ENCODE data around the gene TMTC2.

Gene TMTC2

DNA sequence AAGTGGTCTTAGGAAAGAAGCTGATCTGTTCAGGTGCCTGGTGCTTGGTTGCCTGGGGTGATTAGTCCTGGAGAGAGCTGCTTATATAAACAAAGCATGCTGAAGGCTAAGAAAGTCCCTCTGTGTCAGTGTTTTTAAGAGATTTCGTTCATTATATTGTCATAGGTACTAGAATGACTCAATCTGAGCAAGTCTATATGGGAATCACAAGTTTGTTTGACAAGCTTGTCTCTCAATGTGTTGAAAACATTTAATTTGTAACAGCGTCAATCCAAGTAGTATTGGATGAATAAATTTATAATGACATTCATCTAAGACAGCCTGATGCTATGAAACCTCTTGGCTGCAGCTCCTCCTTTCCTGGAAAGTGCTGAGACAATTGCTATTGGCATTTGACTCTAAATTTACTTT lies 256.3 kb downstream of the TMTC2 start:
- Mint-ChIP-seq H3K27ac (no peak overlapping the region), H3K9me3 (no peaks in the 10 kb centered on the region)

DNA sequence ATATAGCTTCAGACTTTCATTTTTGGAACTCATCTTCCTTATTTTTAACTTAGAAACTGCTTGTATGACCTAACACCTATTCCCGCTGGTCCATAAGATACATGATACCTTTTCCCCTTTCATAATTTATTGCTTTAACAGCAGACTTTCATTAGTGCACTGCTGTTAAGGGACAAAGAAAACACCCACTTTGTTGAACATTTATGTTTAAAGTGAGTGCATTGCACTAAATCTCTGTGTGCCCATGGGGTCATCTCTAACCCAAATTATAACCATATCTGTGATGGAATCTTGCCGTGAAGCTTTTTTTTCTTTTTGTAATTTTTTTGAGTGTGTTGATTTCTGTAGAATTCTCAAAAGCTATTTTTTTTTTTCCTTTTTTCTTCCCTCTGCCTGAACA lies 261.8 kb downstream of the TMTC2 start:
- Mint-ChIP-seq H3K27me3 (no peaks in the 10 kb centered on the region), H3K4me1 (no peaks in the 10 kb centered on the region), H3K36me3 (no peaks in the 10 kb centered on the region), H3K27ac (no peak overlapping the region), H3K9me3 (no peaks in the 10 kb centered on the region), H3K4me3 (no peak overlapping the region)

More for the DNA sequence above, 256.3 kb downstream of the TMTC2 start:
- Mint-ChIP-seq H3K27me3 (no peaks in the 10 kb centered on the region), H3K4me1 (no peaks in the 10 kb centered on the region), H3K4me3 (no peak overlapping the region), H3K36me3 (no peaks in the 10 kb centered on the region)

DNA sequence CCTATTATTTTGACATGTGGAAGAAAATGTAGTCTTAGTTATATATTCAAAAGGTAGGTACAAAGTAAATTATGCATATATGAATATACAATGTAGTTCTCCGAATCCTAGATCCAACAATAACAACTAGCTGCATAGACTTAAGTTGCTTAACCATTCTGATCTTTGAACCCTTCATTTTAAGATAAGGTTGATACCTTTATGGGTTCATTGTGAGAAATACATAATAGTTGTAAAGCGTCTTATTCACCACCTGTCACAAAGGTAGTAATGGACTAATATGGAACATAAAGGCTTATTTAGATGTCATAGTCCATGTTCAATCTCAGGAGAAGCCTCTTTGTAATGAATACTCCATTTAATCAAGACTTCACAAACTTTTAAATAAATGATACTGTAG lies 263.6 kb downstream of the TMTC2 start:
- Mint-ChIP-seq H3K36me3 (no peaks in the 10 kb centered on the region), H3K4me3 (no peak overlapping the region), H3K9me3 (no peaks in the 10 kb centered on the region), H3K27ac (no peak overlapping the region), H3K27me3 (peaks cover 2% of the 10 kb centered on the region), H3K4me1 (no peaks in the 10 kb centered on the region)

DNA sequence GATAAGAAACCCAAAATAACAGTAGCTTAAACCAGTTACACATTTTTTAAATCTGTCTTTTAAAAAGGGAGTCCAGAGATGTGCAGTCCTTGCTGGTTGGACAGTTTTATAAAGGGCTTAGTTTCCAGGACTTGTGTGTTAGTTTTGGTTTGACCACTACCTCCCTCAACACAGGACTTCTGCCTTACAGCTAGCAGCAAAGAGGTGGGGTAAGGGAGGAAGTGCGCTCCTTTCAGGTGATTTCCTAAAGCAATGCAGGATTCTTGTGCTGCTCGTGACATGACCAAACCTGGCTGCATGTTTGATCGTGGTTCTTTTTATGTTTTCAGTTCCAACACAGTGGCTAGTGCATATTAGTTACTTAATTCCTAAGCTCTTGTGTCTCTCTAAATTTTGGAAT lies 266.2 kb downstream of the TMTC2 start:
- H3K36me3 Mint-ChIP-seq, result no peaks in the 10 kb centered on the region
- H3K4me3 Mint-ChIP-seq, result no peak overlapping the region
- peaks cover 2% of the 10 kb centered on the region for H3K27me3 Mint-ChIP-seq
- no peak overlapping the region for H3K27ac Mint-ChIP-seq
- no peaks in the 10 kb centered on the region for H3K4me1 Mint-ChIP-seq
- no peaks in the 10 kb centered on the region for H3K9me3 Mint-ChIP-seq

DNA sequence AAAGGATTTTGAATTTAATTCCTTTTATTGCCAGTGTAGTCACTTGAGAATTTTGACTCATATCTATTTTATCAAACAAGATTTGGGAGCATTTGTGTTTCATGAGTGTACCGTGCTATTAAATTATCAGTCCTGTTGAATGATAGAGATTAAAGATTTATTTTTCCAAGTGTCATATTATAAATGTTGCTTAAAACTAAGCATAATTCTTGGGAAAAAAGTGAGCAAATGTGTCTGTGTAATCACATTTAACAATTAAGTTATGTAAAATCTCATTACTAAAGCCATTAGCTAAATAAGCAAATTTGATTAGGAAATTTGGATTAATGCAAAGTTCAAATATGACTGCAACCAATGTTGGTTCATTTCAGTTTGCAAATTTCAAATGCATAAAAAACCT lies 266.7 kb downstream of the TMTC2 start:
- peaks cover 2% of the 10 kb centered on the region for H3K27me3 Mint-ChIP-seq
- no peak overlapping the region for H3K4me3 Mint-ChIP-seq
- H3K36me3 Mint-ChIP-seq, result no peaks in the 10 kb centered on the region
- no peaks in the 10 kb centered on the region for H3K9me3 Mint-ChIP-seq
- no peak overlapping the region for H3K27ac Mint-ChIP-seq
- H3K4me1 Mint-ChIP-seq, result no peaks in the 10 kb centered on the region

DNA sequence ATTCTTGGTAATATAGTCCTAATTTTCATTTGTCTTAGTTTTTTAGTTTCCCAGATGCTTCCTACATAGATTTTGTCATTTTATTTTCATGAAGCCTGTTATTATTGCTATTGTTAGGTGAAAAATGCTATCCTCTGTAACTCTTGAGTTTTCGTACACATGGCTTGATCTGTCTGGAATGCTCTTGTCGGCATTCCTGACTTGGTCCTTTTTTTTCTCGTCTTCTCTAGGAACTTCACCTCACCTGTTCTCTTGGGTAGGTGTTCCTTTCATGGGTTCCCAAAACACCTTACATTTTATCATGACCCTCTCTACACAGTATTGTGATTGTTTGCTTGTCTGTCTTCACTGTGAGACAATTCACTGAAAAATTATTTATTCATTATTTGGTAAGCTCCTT lies 267.4 kb downstream of the TMTC2 start:
- Mint-ChIP-seq H3K4me3 (no peak overlapping the region), H3K36me3 (no peaks in the 10 kb centered on the region), H3K27me3 (peaks cover 2% of the 10 kb centered on the region), H3K27ac (no peak overlapping the region), H3K9me3 (no peaks in the 10 kb centered on the region), H3K4me1 (no peaks in the 10 kb centered on the region)

DNA sequence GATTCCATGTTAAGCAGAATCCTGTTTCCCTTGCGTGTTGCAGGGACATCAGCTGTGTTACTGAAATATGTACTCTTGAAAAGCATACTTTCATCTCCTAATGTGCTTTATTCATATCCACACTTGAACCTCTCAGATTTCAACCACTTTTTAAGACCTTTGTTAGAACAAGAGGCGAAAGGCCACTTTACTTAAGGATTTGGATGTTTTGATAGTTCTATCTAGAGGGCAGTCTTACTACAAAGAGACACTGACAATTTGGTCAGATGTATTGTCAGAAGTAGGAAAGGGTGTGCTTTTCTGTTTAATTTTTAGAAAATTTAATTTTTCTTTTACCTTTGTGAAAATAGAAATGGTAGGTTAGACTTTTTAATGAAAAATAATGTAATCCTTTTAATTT lies 267.9 kb downstream of the TMTC2 start:
- H3K4me1 Mint-ChIP-seq, result no peaks in the 10 kb centered on the region
- no peaks in the 10 kb centered on the region for H3K9me3 Mint-ChIP-seq
- no peak overlapping the region for H3K27ac Mint-ChIP-seq
- peaks cover 2% of the 10 kb centered on the region for H3K27me3 Mint-ChIP-seq
- no peaks in the 10 kb centered on the region for H3K36me3 Mint-ChIP-seq
- no peak overlapping the region for H3K4me3 Mint-ChIP-seq

DNA sequence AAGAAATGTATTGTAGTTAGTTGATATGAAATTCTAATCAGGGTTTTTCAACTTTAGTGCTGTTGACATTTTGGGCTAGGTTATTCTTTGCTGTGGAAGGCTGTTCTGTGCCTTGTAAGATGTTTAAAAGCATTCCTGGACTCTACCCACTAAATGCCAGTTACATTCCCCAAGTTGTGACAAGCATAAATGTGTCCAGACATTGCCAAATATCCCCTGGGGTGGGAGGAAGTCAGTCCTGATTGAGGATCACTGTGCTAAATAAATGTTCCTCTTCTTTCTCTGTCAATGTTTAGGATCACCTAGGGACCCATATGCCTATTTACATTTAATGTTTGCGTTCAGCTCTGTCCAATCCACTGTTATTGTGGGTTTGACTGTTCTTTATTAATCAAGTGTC lies 268.3 kb downstream of the TMTC2 start:
- H3K27ac Mint-ChIP-seq, result no peak overlapping the region
- H3K4me1 Mint-ChIP-seq, result no peaks in the 10 kb centered on the region
- no peaks in the 10 kb centered on the region for H3K36me3 Mint-ChIP-seq
- no peaks in the 10 kb centered on the region for H3K9me3 Mint-ChIP-seq
- H3K4me3 Mint-ChIP-seq, result no peak overlapping the region
- peaks cover 2% of the 10 kb centered on the region for H3K27me3 Mint-ChIP-seq

DNA sequence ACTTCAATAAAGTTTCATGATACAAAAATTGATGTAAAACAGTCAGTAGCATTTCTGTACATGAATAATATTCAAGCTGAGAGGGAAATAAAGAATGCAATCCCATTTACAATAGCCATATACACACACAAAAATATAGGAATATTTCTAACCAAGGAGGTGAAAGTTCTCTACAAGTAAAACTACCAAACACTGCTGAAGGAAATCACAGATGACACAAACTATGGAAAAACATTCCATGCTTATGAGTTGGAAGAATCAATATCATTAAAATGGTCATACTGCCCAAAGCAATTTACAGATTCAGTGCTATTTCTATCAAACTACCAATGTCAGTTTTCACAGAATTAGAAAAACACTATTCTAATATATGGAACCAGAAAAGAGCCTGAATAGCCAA lies 272.3 kb downstream of the TMTC2 start:
- no peak overlapping the region for H3K4me3 Mint-ChIP-seq
- H3K4me1 Mint-ChIP-seq, result no peaks in the 10 kb centered on the region
- H3K27ac Mint-ChIP-seq, result no peak overlapping the region
- H3K27me3 Mint-ChIP-seq, result peaks cover 2% of the 10 kb centered on the region
- no peaks in the 10 kb centered on the region for H3K9me3 Mint-ChIP-seq
- H3K36me3 Mint-ChIP-seq, result no peaks in the 10 kb centered on the region

DNA sequence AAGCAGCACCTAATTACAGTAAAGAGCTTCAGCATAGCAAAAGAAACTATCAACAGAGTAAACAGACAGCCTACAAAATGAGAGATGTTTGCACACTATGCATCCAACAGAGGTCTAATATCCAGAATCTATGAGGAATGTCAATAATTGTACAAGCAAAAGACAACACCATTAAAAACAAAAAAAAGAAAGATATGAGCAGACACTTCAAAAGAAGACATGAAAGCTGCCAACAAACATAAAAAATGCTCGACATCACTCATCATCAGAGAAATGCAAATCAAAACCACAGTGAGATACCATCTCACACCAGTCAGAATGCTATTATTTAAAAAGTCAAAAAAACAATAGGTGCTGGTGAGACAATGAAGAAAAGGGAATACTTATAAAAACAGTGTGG lies 273.1 kb downstream of the TMTC2 start:
- no peak overlapping the region for H3K4me3 Mint-ChIP-seq
- H3K4me1 Mint-ChIP-seq, result no peaks in the 10 kb centered on the region
- H3K36me3 Mint-ChIP-seq, result no peaks in the 10 kb centered on the region
- H3K27ac Mint-ChIP-seq, result no peak overlapping the region
- peaks cover 2% of the 10 kb centered on the region for H3K27me3 Mint-ChIP-seq
- no peaks in the 10 kb centered on the region for H3K9me3 Mint-ChIP-seq

DNA sequence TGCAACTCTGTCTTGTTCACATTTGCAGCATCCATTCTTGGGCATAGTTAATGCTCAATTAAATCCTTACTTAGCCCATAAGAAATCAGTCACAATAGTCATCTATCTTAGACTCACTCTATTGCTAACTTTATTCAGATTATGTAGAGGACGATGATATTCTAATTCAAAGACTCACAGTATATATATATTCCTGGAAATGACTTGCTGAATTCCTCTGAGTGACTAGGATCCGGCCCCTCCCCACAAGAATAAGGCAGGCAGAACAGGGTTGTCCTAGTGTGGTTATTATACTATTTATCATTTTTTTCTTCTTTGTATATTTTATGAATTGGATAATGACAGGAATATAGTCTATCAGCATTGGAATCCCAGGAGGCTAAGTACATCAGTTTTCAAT lies 275.1 kb downstream of the TMTC2 start:
- no peaks in the 10 kb centered on the region for H3K27me3 Mint-ChIP-seq
- H3K4me3 Mint-ChIP-seq, result no peak overlapping the region
- H3K36me3 Mint-ChIP-seq, result no peaks in the 10 kb centered on the region
- H3K4me1 Mint-ChIP-seq, result no peaks in the 10 kb centered on the region
- no peaks in the 10 kb centered on the region for H3K9me3 Mint-ChIP-seq
- H3K27ac Mint-ChIP-seq, result no peak overlapping the region

DNA sequence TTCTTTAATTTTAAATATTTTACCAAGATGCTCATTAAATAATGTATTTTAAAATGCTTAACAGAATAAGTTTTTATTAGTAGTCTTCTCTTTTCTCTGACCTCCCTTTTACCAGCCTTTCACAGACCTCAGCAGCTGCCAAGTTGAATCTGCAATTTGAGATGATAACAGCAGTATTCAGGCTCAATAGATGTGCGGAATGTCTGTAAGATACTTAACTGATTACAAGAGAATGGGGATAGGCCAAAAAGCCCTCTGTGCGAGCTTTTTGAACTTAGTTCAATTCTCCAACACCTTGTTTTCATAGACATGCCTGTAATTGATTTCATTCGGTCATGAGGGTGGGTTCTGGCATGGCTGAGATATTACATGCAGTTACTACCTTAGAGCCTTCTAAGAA lies 277.2 kb downstream of the TMTC2 start:
- H3K9me3 Mint-ChIP-seq, result no peaks in the 10 kb centered on the region
- no peaks in the 10 kb centered on the region for H3K4me1 Mint-ChIP-seq
- H3K27me3 Mint-ChIP-seq, result no peaks in the 10 kb centered on the region
- H3K27ac Mint-ChIP-seq, result no peak overlapping the region
- no peak overlapping the region for H3K4me3 Mint-ChIP-seq
- no peaks in the 10 kb centered on the region for H3K36me3 Mint-ChIP-seq

DNA sequence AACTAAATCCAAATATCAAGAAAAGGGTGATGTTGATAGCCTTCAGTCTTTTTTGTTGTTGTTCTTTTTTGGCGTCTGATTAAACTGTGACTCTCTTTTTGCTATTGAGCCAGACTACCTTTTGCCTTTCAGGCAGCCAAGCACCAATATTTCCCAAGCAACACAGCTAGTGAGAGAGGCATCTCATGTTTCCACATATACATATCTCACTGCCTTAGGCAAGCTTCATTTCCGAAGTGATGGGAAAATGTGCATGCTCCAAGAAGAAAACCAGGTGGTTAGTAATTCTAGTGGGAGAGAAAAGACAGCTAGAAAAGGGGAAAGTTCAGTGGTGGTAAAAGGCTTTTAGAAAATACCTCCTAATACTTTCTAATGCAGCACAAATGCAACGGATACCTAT lies 277.7 kb downstream of the TMTC2 start:
- H3K4me3 Mint-ChIP-seq, result no peak overlapping the region
- H3K27me3 Mint-ChIP-seq, result no peaks in the 10 kb centered on the region
- no peaks in the 10 kb centered on the region for H3K9me3 Mint-ChIP-seq
- no peak overlapping the region for H3K27ac Mint-ChIP-seq
- no peaks in the 10 kb centered on the region for H3K4me1 Mint-ChIP-seq
- H3K36me3 Mint-ChIP-seq, result no peaks in the 10 kb centered on the region

DNA sequence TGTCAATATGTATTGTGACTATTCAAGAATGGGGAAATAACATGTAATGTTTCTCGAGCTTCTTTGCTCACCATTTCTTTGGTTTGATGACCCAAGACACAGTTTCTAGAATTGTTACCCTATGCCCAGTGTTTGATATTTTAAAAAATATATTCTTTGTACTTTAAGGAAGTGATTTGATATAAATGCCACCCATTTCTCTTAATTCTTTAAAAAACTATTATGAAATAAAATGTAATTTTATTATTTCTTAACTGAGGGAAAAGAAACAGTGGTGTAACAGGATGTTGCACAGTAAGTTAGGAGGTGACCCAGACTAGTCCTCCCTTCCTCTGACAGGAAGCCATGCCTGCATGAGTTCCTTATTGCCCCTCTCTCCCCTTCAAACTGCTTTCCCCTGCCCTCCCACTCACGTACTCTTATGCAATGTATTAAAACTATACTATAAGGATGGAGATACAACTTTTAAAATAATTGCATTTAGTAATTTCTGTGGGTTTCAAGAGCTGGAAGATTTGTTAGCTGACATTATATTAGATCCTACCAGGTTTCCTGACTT lies 279.4 kb downstream of the TMTC2 start:
- H3K4me1 Mint-ChIP-seq, result no peaks in the 10 kb centered on the region
- no peak overlapping the region for H3K4me3 Mint-ChIP-seq
- no peaks in the 10 kb centered on the region for H3K36me3 Mint-ChIP-seq
- no peaks in the 10 kb centered on the region for H3K27me3 Mint-ChIP-seq
- no peak overlapping the region for H3K27ac Mint-ChIP-seq
- H3K9me3 Mint-ChIP-seq, result no peaks in the 10 kb centered on the region

DNA sequence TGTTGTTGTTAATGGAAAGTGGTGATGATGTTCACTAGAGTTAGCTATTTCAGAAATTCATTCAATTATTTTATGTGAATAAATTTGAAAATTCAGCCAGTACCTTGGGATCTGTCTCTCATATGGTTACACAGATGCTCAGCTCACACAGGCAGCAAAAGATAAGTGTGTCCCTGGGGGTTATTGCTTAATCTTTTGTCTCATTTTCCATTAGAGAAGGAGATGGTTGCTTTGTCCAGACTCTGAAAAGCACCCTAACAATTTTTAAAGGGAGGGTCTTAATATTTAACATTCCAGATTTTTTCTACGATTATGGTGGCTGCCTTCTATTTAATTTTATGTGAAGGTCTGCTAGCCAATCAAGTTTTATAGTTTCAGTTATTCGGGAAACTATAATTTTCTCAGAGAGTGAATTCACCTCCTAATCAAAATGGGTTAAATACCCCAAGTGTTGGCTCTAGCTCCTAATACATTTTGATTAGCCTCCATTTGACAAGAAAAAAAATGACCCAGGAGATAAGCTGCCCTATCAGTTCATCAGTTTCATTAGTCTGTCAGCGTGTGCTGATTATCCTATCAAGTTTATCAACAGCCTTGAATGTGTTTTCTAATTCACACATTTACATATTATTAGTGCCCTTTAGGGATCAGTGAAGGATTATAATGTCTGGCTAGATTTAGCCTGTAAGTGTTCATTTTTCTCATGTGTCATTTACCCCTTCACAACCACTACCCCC lies 282.1 kb downstream of the TMTC2 start:
- H3K9me3 Mint-ChIP-seq, result no peaks in the 10 kb centered on the region
- no peaks in the 10 kb centered on the region for H3K36me3 Mint-ChIP-seq
- H3K4me1 Mint-ChIP-seq, result no peaks in the 10 kb centered on the region
- H3K27me3 Mint-ChIP-seq, result no peaks in the 10 kb centered on the region
- H3K4me3 Mint-ChIP-seq, result no peak overlapping the region
- no peak overlapping the region for H3K27ac Mint-ChIP-seq

DNA sequence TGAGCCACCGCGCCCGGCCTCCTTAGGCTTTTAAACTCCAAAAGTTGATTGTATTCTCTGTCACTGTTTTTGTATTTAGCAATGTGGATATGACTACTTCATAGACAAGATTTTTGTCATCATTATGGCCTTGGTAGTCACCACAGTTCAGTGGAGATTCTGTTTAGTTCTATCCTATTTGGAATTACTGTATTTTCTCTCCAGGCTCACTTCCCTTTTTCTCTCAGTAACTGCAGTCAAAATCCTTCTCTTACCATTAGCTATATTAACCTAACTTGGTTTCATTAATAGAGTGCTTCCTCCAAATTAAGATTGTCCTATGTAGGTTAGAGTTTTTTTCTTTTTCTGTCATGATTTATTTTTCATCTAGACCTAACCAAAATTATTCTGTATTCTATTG lies 283.9 kb downstream of the TMTC2 start:
- Mint-ChIP-seq H3K27ac (no peak overlapping the region), H3K4me1 (no peaks in the 10 kb centered on the region), H3K4me3 (no peak overlapping the region), H3K36me3 (peaks cover 3% of the 10 kb centered on the region), H3K27me3 (no peaks in the 10 kb centered on the region), H3K9me3 (no peaks in the 10 kb centered on the region)

DNA sequence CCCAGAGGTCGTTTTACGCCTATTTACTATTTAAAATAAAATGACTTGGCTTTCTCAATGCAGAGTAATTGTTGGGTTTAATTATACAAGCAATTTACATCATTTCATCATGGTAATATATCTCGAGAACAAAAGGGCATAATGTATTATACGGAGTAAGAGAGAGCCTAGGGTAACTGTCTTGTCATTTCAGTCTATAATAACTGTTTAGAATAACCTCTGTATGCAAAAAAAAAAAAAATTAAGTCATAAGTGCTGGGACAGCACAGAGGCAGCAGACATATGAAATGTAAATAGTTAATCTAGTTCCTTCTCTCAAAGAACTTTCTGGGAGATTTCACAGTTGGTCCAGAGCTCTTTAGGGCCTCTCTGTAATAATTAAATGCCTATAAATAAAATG lies 284.9 kb downstream of the TMTC2 start:
- H3K4me1 Mint-ChIP-seq, result no peaks in the 10 kb centered on the region

More for the DNA sequence above, 284.9 kb downstream of the TMTC2 start:
- Mint-ChIP-seq H3K4me3 (no peak overlapping the region), H3K27ac (no peak overlapping the region), H3K36me3 (peaks cover 3% of the 10 kb centered on the region), H3K9me3 (no peaks in the 10 kb centered on the region), H3K27me3 (no peaks in the 10 kb centered on the region)
